ENCODE results near the gene CDYL. TPM values are rescaled to one million over a fixed set of nuclear protein-coding genes. Genes with fewer than 3 reads are reported as not detected.

The CDYL gene
- total RNA-seq, 2 donors from 2014 or later = 55.1 to 58.2 TPM

- Histone ChIP-seq H3K4me1 (ENCODE audit: control insufficient read depth, insufficient read depth, low read length) (peaks cover 7% of the 10 kb centered on the region), H3K9me3 (ENCODE audit: control insufficient read depth, low read length) (no peaks in the 10 kb centered on the region), H3K27ac (ENCODE audit: low read depth, low read length) (no peak overlapping the region), H3K27me3 (ENCODE audit: control insufficient read depth, insufficient read depth, low read length, poor library complexity, severe bottlenecking) (no peaks in the 10 kb centered on the region), H3K36me3 (ENCODE audit: control insufficient read depth, insufficient read depth, low read length) (no peaks in the 10 kb centered on the region), H3K9ac (ENCODE audit: extremely low read depth, low read length, poor library complexity, severe bottlenecking) (no peak overlapping the region), H3K4me3 (ENCODE audit: low read length) (no peak overlapping the region)
- H3K27ac Mint-ChIP-seq = no peak overlapping the region
- H3K9me3 Mint-ChIP-seq = peaks cover 8% of the 10 kb centered on the region
- TF ChIP-seq CTCF (conservative IDR thresholded peaks at IDR 0.05) = no peak
- H3K4me1 Mint-ChIP-seq = peaks cover 5% of the 10 kb centered on the region
- no peaks in the 10 kb centered on the region for H3K36me3 Mint-ChIP-seq (ENCODE audit: low read depth)
- H3K4me3 Mint-ChIP-seq = no peak overlapping the region
- H3K27me3 Mint-ChIP-seq (ENCODE audit: insufficient read depth) = peaks cover 4% of the 10 kb centered on the region
- 90 to 92% methylated on average over 7 to 13 of the region's 13 CpGs for WGBS, 2 experiments (ENCODE audit: insufficient coverage in 1 of 2, insufficient read length in 1 of 2)
- DNase-seq = no peak
These were observed 197.2 kb downstream of the CDYL start for GRCh38 chr6:4973415-4973814.

GRCh38 chr6:4973982-4974745 is 198.0 kb downstream of the CDYL start:
- Mint-ChIP-seq H3K4me3 (no peak overlapping the region), H3K36me3 (ENCODE audit: low read depth) (no peaks in the 10 kb centered on the region), H3K9me3 (peaks cover 15% of the 10 kb centered on the region), H3K27ac (peak overlapping the region; percentile 84), H3K27me3 (ENCODE audit: insufficient read depth) (peaks cover 4% of the 10 kb centered on the region), H3K4me1 (peaks cover 5% of the 10 kb centered on the region)
- H3K4me3 ChIP-seq (ENCODE audit: low read length) = no peak overlapping the region
- H3K27me3 ChIP-seq (ENCODE audit: control insufficient read depth, insufficient read depth, low read length, poor library complexity, severe bottlenecking) = no peaks in the 10 kb centered on the region
- no peaks in the 10 kb centered on the region for H3K36me3 ChIP-seq (ENCODE audit: control insufficient read depth, insufficient read depth, low read length)
- no peak overlapping the region for H3K9ac ChIP-seq (ENCODE audit: extremely low read depth, low read length, poor library complexity, severe bottlenecking)
- peaks cover 5% of the 10 kb centered on the region for H3K9me3 ChIP-seq (ENCODE audit: control insufficient read depth, low read length)
- DNase-seq = peak; percentile 78
- no peak overlapping the region for H3K27ac ChIP-seq (ENCODE audit: low read depth, low read length)
- 56 to 63% methylated on average over 14 of the region's 14 CpGs for WGBS, 2 experiments (ENCODE audit: insufficient coverage in 1 of 2, insufficient read length in 1 of 2)
- no peak for TF ChIP-seq CTCF (conservative IDR thresholded peaks at IDR 0.05)
- peaks cover 7% of the 10 kb centered on the region for H3K4me1 ChIP-seq (ENCODE audit: control insufficient read depth, insufficient read depth, low read length)

- Histone ChIP-seq H3K4me1 (ENCODE audit: control insufficient read depth, insufficient read depth, low read length) (peaks cover 7% of the 10 kb centered on the region), H3K27me3 (ENCODE audit: control insufficient read depth, insufficient read depth, low read length, poor library complexity, severe bottlenecking) (no peaks in the 10 kb centered on the region), H3K36me3 (ENCODE audit: control insufficient read depth, insufficient read depth, low read length) (no peaks in the 10 kb centered on the region), H3K9ac (ENCODE audit: extremely low read depth, low read length, poor library complexity, severe bottlenecking) (no peak overlapping the region), H3K4me3 (ENCODE audit: low read length) (no peak overlapping the region), H3K27ac (ENCODE audit: low read depth, low read length) (no peak overlapping the region), H3K9me3 (ENCODE audit: control insufficient read depth, low read length) (peaks cover 13% of the 10 kb centered on the region)
- DNase-seq = no peak
- Mint-ChIP-seq H3K4me3 (no peak overlapping the region), H3K27me3 (ENCODE audit: insufficient read depth) (peaks cover 4% of the 10 kb centered on the region), H3K27ac (no peak overlapping the region), H3K36me3 (ENCODE audit: low read depth) (no peaks in the 10 kb centered on the region), H3K4me1 (peaks cover 5% of the 10 kb centered on the region), H3K9me3 (peaks cover 21% of the 10 kb centered on the region)
- no peak for TF ChIP-seq CTCF (conservative IDR thresholded peaks at IDR 0.05)
- 80 to 89% methylated on average over 3 to 8 of the region's 8 CpGs for WGBS, 2 experiments (ENCODE audit: insufficient coverage in 1 of 2, insufficient read length in 1 of 2)
These were observed 198.8 kb downstream of the CDYL start for GRCh38 chr6:4974962-4975361.

All from endodermal cell (in vitro differentiated cells).